GM19372 (cell line): ENCODE data around the gene ACTR3C.
"Not testable (repeated sequence)": the region's sequence is repeated elsewhere in the genome, so short reads cannot be mapped to it uniquely, and the experiment has no call there.

Experiments used
- ATAC-seq: cut with Tn5 transposase; IDR thresholded peaks from one replicate; pipeline ENCODE4 v1.9.1; 2021; ENCODE audit warnings: mild to moderate bottlenecking, low read depth, moderate library complexity; ENCODE audit not compliant: unreplicated experiment

The ACTR3C gene

DNA sequence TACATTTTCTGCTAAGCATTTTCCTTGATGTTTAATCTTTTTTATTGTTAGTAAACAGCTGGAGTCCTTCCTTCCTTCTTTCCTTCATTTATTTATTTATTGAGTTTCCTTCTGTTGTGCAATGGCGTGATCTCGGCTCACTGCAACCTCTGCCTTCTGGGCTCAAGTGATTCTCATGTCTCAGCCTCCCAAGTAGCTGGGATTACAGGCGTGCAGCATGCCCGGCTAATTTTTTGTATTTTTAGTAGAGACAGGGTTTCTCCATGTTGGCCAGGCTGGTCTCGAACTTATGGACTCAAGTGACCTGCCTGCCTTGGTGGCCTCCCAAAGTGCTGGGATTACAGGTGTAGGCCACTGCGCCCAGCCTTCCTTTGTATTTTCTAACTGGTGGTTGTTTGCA lies 6.4 kb downstream of the ACTR3C start:
- ATAC-seq: not testable (repeated sequence)

DNA sequence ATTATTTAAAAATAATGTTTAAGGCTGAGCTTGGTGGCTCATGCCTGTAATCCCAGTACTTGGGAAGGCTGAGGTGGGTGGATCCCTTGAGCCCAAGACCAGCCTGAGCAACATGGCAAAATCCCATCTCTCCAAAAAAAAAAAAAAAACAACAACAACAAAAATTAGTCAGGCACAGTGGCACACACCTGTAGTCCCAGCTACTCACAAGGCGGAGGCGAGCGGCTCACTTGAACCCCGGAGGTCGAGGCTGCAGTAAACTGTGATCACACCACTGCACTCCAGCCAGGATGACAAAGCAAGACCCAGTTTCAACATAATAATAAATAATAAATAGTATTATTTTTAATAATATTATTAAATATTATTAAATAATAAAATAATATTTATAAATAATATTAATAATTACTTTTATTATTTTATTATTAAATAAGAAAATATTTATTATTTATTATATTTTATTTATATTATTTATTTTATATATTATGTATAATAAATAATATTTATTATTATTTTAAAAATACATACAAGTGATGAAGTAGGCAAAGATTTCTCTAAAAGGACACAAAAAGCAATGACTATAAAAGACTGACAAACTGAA lies 8.6 kb downstream of the ACTR3C start:
- ATAC-seq: no peak

DNA sequence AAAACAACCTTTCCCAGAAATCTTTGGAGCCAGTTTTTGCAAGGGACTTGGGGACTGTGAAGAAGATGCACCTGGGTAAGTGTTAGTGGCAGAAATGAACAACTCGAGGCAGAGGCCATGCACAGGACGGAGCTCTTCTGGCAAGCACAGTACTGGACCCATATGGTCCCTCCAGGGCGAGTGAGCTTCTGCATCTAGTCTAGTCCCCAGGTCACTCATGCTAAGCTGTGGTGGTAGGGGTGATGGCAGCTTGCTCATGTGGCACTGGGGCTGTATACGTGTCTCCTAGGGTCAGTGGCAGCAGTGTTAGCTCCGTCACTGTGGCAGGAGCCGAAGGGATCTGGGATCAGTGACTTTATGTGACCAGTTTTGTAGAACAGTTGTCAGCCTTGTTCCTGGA lies 9.5 kb downstream of the ACTR3C start:
- no peak for ATAC-seq

DNA sequence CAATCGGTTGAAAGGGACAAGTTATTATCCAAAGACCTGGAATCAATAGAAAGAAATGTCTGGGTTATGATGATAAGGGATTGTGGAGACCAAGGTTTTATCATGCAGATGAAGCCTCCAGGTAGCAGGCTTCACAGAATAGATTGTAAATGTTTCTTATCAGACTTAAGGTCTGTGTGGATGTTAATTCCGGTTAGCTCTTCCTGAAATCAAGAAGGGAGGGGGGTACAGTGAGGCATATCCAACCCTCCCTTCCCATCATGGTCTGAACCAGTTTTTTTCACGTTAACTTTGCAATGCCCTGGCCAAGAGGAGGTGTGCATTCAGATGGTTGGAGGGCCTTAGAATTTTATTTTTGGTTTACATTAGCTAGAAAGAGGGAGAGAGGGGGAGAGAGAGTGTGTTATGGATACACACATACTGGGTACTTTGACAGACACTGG lies 10.0 kb downstream of the ACTR3C start:
- no peak for ATAC-seq

DNA sequence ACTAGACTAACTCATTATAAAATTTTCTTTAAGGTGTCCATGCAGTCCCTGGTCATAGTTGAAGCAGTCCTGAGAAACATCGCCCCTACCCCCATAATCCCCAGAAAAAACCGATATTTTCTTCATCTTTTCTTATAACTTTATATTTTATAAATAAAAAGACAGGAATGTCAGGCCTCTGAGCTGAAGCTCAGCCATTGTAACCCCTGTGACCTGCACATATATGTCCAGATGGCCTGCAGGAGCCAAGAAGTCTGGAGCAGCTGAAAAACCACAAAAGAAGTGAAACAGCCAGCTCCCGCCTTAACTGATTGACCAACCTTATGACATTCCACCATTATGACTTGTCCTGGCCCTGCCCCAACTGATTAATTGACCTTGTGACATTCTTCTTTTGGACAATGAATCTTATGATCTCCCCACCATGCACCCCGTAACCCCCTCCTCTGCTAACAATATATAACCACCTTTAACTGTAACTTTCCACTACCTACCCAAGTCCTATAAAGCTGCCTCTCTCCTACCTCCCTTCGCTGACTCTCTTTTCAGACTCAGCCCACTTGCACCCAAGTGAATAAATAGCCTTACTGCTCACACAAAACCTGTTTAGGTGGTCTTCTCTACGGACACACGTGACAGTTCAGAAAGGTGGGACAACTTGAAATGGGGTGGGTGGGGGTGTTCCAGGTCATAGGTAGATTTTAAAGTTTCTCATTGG lies 10.5 kb downstream of the ACTR3C start:
- not testable (repeated sequence) for ATAC-seq

DNA sequence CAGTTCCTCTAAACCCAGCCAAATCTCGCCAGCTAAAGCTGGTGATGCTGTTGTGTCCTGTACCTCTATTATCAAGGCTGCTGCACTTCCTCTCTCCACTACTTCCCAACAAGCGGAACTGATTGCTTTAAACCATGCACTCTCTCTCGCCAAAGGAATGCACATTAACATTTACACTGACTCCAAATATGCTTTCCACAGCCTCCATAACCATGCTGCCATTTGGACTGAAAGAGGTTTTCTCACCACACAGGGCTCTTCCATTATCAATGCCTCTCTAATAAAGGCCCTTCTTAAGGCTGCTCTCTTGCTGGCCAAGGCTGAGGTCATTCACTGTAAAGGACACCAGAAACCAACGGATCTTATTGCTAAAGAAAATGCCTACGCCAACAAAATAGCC lies 11.6 kb downstream of the ACTR3C start:
- ATAC-seq: no peak

DNA sequence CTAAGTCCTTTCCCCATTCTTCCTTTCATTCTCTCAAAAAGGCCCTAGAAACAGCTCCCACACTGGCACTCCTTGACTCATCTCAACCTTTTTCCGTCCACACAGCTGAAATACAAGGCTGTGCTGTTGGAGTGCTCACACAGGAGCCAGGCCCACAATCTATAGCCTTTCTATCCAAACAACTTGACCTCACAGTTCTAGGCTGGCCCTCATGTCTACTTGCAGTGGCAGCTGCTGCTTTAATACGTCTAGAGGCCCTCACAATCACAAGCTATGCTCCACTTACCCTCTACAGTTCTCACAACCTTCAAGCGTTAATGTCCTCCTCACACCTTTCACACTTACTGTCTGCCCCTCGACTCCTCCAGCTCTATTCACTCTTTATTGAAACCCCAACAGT lies 12.2 kb downstream of the ACTR3C start:
- ATAC-seq: no peak

DNA sequence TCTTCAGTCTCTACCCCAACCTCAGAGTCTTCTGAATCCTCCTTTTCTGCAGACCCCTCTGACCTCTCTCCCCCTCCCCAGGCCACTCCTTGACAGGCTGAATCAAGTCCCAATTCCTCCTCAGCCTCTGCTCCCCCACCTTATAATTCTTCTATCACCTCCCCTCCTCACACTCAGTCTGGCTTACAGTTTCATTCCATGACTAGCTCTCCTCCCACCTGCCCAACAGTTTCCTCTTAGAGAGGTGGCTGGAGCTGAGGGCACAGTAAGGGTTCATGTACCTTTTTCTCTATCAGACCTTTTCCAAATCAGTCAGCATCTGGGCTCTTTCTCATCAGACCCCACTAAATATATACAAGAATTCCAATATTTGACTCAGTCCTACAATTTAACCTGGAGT lies 14.8 kb downstream of the ACTR3C start:
- no peak for ATAC-seq

DNA sequence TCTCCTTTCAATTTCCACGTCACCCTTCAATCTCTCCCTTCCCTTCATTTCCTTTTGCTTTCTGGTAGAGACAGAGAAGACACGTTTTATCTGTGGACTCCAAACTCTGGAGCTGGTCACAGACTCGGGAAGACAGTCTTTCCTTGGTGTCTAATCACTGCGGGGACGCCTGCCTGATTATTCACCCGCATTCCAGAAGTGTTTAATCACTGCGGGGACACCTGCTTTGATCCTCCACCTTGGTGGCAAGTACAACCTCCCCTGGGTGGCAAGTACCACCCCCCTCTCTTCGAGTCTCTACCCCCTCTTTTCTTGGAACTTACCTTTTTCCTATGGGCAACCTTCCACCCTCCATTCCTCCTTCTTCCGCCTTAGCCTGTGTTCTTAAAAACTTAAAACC lies 15.4 kb downstream of the ACTR3C start:
- ATAC-seq: no peak

DNA sequence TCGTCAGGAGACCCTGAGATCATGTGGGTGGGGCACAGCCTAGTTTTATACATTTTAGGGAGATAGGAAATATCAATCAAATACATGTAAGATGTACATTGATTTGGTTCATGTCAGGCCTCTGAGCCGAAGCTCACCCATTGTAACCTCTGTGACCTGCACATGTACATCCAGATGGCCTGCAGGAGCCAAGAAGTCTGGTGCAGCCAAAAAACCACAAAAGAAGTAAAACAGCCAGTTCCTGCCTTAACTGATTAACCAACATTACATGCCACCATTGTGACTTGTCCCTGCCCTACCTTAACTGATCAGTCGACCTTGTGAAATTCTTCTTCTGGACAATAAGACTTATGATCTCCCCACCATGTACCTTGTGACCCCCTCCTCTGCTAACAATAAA lies 16.2 kb downstream of the ACTR3C start:
- no peak for ATAC-seq

DNA sequence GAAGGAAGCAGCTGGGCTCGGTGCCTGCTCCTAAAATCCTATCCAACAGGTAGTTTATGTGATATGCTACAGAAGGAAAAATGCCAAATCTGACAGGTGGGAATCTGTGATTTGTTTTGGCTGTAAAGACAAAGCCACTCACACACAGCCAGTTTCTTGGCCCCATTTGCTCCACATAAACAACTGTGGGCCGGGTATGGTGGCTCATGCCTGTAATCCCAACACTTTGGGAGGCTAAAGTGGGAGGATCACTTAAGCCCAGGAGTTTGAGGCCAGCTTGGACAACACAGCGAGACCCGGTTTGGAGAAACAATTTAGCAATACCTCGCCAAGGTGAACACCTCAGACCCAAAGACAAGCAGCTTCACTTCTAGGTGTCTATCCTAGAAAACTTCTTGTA lies 17.0 kb downstream of the ACTR3C start:
- ATAC-seq: not testable (repeated sequence)

DNA sequence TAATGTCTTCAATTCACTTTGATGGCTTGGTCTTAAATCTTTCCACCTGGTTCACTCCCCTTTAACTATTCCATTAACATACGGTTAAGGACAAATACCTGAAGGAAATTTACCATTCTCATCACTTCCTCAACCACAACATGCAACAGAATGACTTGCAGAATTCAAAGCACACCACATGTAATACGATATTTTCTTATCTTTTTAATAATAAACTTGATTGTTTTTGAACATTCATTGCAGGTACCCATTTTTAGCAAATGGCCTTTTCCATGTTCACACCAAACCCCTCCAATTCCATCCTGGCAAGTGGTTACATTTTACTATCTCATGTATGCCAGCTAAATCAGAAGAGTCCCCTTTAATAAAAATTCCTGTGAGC lies 17.5 kb downstream of the ACTR3C start:
- not testable (repeated sequence) for ATAC-seq

DNA sequence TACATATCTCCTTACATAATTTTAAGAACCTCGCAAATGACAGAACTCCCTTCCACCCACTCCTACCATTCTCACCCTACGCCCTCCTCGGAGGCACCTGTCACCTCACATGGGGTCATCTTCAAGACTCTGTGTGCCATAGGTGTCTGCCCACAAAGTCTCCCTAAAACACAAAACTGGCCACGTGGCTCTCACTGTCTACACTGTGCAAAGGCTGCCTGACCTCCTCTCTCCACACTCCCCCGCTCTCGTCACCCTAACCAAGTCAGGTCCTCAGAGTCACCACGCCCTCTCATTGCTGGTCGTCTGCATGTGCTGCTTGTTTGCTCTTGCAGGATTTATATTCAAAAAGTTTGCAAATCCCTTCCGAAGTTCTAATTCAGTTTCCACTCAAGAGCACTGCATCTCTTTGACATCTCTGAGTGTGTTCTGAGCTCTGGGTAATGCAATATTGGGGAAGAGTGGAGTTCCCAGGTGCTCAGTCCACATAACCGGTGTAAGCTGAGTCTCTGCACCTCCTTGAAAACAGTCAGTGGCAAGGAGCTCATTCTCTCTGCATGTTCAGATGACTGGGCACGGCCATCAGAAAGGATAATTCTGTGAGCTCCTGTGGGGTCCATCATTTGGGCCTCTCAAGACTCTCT lies 18.0 kb downstream of the ACTR3C start:
- ATAC-seq: not testable (repeated sequence)

DNA sequence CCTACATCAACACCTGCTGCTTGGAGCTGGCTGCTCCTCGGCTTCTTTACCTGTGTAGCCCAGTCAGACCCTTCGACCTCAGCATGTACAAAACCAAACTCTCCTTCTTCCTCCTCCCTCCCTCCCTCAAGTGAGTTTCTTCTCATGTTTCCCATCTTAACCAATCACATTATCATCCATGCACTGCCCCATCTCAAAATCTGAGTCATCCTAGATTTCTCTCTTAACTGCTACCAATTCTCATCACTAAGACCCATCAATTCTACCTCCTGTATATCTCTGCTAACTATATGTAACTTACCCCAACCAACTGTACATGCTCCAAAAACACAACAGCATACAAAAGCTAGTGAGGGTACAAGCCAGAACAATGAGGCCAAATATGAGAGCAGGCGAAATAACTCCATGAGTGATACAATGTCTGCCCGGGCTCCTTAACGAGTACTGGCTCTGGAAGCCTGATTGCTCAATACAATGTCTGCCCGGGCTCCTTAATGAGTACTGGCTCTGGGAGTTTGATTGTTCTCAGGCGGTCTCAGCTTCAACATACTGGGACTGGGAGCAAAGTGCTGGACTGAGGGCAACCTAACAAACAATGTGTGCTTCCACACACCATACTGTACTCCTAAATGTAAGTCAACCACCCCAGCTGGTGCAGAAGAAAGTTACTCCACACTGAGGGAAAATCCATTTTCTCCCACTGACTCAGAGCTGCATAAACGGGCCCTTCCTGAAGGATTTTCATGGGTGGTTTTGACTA lies 18.7 kb downstream of the ACTR3C start:
- not testable (repeated sequence) for ATAC-seq

DNA sequence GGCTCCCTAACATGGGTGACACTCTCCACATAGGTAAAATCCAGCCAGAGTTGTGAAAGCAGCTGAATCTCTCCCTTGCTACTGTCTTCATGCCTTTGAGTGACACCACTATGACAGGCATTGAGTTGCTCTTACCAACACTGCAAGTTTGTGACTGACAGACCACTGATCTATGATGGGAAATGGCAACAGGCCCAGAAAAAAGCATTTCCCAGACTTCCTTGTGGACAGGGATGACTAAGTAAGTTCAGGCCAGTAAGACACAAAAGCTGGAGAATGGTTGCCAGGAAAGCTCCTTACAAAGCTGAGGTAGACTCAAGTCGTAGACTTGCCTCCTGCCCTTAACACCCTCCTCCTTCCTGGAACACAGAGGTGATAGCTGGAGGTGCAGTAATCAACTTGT lies 20.4 kb downstream of the ACTR3C start:
- ATAC-seq: not testable (repeated sequence)

DNA sequence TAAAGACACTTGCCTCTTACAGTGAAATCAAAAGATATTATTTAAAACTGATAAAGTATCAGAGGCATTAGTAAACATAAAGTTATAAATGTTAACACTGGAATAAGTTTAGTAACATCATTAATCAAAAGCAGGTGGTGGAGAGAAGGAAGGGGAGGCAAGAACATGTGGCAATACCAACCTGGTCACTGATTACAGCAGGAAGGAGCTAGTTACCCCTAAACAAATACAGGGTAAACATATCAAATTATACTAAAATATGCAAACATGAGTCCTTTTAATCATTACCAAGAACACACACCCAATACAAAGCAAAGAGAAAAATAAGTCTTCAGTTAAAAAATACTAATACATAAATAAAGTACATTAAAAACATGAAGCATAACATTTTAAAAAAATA lies 25.4 kb downstream of the ACTR3C start:
- not testable (repeated sequence) for ATAC-seq

DNA sequence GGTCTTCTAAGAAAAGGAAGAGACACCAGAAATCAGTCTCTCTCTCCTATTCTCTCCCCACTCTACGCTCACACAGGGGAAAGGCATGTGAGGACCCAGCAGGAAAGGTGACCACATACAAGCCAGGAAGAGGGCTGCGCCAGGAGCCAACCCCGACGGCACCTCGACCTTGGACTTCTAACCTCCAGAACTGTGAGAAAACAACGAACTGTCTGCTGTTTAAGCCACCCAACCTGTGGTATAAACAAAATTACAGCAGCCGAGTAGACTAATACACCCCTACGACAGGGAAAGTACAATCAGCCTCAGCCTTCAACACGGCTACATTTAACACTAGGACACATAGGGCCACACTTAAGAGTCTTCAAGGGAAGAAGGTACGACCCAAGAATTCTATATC lies 26.5 kb downstream of the ACTR3C start:
- ATAC-seq: not testable (repeated sequence)

DNA sequence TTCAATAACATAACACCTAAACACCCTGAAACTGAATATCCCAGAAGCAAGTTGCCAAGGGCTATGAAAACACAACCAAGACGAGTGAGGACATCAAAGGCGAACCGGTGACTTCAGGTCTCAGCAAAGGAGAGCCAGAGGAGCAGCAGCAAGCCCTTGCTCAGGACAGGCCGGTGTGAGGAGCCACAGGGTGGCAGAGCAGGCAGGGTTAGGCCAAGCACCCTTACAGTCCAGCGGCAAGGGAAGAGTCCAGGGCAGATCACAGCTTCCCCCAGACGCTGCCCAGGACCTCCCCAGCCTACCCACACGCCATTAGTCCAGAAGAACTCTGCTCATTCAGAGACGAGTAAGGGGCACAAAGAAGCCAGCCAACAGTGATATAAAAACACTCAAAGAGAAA lies 27.7 kb downstream of the ACTR3C start:
- not testable (repeated sequence) for ATAC-seq

DNA sequence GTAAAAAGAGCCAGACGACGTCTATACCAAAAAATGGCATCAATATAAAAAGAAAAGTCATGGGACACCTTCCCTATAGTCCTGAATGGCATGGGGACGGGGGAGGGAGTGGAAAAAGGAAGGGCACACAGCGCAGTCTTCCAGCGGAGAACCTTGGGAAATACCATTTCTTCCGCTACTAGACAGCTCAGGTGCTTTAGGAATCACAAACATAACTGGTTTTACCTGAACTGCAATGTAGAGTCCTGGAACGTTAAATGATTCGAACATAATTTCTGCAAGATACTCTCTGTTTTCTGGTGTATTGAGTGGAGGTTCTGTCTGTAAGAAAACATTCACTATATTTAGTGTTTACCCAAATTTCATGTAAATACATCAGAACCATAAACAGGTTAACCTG lies 28.3 kb downstream of the ACTR3C start:
- not testable (repeated sequence) for ATAC-seq

DNA sequence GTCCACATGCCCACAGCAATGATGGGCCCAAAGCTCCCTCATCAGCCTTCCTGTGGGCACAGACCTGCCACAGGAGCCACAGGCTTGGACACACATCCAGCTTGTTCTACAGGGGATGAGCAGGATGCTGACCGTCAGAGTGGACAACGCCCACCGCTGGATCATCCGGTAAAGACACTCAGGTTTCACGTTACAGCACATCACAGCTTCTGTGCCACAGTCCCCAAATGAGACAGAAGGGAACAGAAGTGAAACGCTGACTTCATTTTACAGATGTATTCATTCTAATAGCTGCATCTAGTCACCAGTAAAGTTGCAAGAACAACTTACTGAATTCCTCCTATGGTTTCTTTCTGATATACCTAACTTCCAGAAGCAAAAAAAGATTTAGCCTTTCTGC lies 33.0 kb downstream of the ACTR3C start:
- ATAC-seq: not testable (repeated sequence)

DNA sequence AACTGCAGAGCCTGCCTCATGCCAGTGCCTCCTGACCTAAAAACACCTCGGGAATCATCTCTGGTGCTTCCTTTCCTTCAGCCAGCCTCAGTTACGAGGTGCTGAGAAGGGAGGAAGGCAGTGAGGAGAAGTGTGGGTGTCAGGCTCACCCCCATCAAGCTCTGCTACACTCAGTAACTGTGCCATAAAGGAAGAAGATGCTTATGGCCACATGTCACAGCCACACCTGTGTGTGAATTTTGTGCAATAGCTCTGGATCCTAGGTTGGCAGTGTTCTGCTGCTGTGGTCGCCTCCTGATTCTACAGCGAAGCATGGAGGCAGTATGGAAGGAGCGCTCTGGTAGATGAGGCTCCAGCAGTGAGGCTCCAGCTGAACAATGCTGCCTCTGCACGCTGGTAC lies 34.5 kb downstream of the ACTR3C start:
- ATAC-seq: not testable (repeated sequence)
